ENCODE results near the gene SIN3B. TPM values are rescaled to one million over a fixed set of nuclear protein-coding genes. Genes with fewer than 3 reads are reported as not detected.

SIN3B gene
- total RNA-seq, 6 donors from 2014 or later: 38.2 to 385 (median 63.5) TPM

DNA sequence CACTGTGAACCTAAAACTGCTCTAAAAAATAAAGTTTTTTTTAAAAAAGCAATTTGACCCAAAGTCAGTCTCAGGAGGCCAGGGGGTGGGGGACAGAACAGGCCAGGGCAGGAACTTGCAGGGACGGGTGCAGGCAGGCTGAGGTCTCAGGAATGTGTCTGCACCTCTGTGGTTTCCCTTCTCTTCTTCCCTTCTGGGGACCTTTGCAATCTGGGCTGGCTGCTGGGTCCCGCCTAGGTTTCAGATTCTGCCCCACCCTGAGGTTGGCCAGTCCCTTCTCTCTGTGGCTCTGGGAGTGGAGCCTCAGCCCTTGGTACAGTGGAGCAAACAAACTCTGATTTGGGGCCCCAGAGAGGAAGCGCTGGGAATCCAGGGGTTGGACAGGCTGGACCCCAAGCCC is 54.3 kb downstream of the SIN3B start:
- H3K36me3 ChIP-seq: peaks cover 9 to 19% (median 15%) of the 10 kb centered on the region in 4 donors
- TF ChIP-seq POLR2A (IDR thresholded peaks at IDR 0.05): no peak
- TF ChIP-seq, protein P1, sequence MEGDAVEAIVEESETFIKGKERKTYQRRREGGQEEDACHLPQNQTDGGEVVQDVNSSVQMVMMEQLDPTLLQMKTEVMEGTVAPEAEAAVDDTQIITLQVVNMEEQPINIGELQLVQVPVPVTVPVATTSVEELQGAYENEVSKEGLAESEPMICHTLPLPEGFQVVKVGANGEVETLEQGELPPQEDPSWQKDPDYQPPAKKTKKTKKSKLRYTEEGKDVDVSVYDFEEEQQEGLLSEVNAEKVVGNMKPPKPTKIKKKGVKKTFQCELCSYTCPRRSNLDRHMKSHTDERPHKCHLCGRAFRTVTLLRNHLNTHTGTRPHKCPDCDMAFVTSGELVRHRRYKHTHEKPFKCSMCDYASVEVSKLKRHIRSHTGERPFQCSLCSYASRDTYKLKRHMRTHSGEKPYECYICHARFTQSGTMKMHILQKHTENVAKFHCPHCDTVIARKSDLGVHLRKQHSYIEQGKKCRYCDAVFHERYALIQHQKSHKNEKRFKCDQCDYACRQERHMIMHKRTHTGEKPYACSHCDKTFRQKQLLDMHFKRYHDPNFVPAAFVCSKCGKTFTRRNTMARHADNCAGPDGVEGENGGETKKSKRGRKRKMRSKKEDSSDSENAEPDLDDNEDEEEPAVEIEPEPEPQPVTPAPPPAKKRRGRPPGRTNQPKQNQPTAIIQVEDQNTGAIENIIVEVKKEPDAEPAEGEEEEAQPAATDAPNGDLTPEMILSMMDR (IDR thresholded peaks at IDR 0.05): no peak
- no peak for TF ChIP-seq EP300 (IDR thresholded peaks at IDR 0.05)
- no peak for TF ChIP-seq POLR2AphosphoS5 (IDR thresholded peaks at IDR 0.05)
- H3K4me1 ChIP-seq: peaks cover 21 to 45% (median 32%) of the 10 kb centered on the region in 4 donors
- H3K9me3 ChIP-seq: peaks cover 0 to 27% (median 16%) of the 10 kb centered on the region in 4 donors
- peak overlapping the region in 2 of 4 donors; percentile 17 to 49 for H3K27ac ChIP-seq
- H3K4me3 ChIP-seq: no peak overlapping the region
- DNase-seq (no peak), ATAC-seq (ENCODE audit: low FRiP score in 2 of 2) (no peak)
- no peaks in the 10 kb centered on the region for H3K27me3 ChIP-seq
- WGBS, 2 donors: 67 to 72% methylated on average over 3 of the region's 3 CpGs

DNA sequence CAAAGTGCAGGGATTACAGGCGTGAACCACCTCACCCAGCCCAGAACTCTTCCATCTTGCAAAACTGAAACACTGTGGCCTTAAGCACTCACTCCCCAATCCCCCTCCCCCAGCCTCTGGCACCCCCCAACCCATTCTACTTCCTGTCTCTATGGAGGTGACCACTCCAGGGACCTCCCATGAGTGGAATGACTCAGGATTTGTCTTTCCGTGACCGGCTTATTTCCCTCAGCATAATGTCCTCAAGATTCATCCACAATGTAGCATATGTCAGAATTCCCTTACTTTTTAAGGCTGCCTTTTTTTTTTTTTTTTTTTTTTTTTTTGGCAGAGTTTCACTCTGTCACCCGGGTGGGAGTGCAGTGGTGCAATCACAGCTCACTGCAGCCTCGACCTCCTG is 56.0 kb downstream of the SIN3B start:
- Histone ChIP-seq H3K36me3 (peaks cover 0 to 6% (median 0%) of the 10 kb centered on the region in 4 donors), H3K9me3 (peaks cover 0 to 27% (median 16%) of the 10 kb centered on the region in 4 donors), H3K4me1 (peaks cover 30 to 49% (median 36%) of the 10 kb centered on the region in 4 donors), H3K4me3 (no peak overlapping the region), H3K27ac (peak overlapping the region; percentile 86 to 94 (median 92)), H3K27me3 (no peaks in the 10 kb centered on the region)
- DNase-seq: no peak
- TF ChIP-seq EP300 (IDR thresholded peaks at IDR 0.05) (no peak), POLR2AphosphoS5 (IDR thresholded peaks at IDR 0.05) (no peak), POLR2A (IDR thresholded peaks at IDR 0.05) (no peak)
- TF ChIP-seq, protein P1 (IDR thresholded peaks at IDR 0.05): no peak
- WGBS, 2 donors: 45 to 59% methylated on average over 4 to 5 of the region's 5 CpGs
- ATAC-seq (ENCODE audit: low FRiP score in 2 of 2): no peak

DNA sequence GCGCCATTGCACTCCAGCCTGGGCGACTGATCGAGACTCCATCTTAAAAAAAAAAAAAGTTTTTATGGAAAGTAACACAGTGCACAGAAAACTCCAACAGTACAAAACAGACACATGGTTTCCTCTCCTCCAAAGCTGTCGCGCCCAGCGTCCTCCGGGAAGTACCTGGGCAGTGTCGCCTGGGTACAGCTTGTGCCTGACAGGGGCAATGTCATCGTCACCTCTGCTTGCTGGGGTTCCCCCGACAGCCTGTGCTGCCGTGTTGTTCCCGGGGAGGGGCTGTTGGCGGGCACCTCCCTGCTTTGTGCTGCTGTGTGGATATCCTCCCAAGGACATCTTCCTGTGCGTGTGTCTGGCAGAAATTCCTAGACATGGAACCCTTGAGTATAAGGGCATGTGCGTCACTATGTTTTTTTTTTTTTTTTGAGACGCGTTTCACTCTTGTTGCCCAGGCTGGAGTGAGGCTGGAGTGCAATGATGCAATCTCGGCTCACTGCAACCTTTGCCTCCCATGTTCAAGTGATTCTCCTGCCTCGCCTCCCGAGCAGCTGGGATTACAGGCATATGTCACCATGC is 57.2 kb downstream of the SIN3B start:
- 34 to 45% methylated on average over 20 of the region's 20 CpGs for WGBS, 2 donors

DNA sequence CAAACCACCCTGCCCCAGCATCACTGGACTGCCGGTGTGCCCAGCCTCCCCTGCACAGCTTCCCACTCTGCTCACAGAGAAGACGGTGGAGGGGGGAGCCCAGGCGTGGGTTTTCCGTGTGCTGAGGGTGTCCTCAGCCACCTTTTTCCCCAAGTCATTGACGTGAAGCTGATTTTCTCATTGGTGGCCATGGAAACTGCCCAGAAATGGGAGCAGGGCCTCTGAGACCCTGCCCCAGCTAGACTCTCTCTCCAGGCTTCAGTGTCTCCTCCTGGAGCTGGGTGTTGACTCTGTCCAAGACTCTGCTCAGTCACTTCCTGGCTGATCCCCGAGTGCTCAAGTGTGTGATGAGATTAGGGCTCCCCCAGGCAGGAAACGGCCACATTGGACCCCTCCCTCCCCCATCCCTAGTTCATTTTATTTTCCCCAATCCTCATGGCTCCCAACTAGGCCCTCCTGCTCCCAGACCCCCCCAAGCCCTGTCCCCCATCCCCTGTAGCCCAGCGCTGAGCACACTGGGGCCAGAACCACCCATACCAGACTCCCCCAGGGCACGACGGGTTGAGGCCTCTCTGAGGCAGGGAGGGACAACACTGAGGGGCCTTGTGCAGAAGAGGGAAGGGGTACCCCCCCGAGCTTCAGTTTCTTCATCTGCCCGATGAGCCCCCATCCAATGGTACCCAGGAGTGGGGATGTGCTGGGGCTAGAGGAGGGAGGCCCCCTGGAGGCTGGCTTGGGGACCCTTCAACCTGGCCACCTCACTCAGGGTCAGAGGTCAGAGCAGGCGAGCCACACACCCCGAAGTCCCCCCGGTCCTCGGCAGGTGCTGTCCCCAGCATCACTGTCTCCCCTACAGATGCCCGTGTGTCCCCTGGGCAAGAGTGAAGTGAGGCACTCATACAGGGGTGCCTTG is 58.4 kb downstream of the SIN3B start:
- Histone ChIP-seq H3K27ac (peak overlapping the region; percentile 86 to 94 (median 92)), H3K27me3 (no peaks in the 10 kb centered on the region), H3K9me3 (peaks cover 0 to 8% (median 3%) of the 10 kb centered on the region in 4 donors), H3K4me3 (no peak overlapping the region), H3K4me1 (peaks cover 31 to 57% (median 33%) of the 10 kb centered on the region in 4 donors), H3K36me3 (peaks cover 0 to 17% (median 0%) of the 10 kb centered on the region in 4 donors)
- TF ChIP-seq POLR2AphosphoS5 (IDR thresholded peaks at IDR 0.05): peak in 1 of 2 donors; percentile 32
- TF ChIP-seq EP300 (IDR thresholded peaks at IDR 0.05): peak in 1 of 4 donors; percentile 55
- TF ChIP-seq, protein P1 (IDR thresholded peaks at IDR 0.05): no peak
- TF ChIP-seq POLR2A (IDR thresholded peaks at IDR 0.05): no peak
- ATAC-seq (ENCODE audit: low FRiP score in 2 of 2) (no peak), DNase-seq (no peak)
- 47 to 58% methylated on average over 10 to 17 of the region's 17 CpGs for WGBS, 2 donors

More for the DNA sequence above, 57.2 kb downstream of the SIN3B start:
- peak; percentile 62 to 86 for ATAC-seq (ENCODE audit: low FRiP score in 2 of 2)
- Histone ChIP-seq H3K9me3 (peaks cover 0 to 19% (median 12%) of the 10 kb centered on the region in 4 donors), H3K4me1 (peaks cover 30 to 48% (median 32%) of the 10 kb centered on the region in 4 donors), H3K36me3 (peaks cover 0 to 12% (median 0%) of the 10 kb centered on the region in 4 donors), H3K4me3 (peak overlapping the region in 2 of 4 donors; percentile 3 to 17), H3K27me3 (no peaks in the 10 kb centered on the region), H3K27ac (peak overlapping the region; percentile 86 to 94 (median 92))
- TF ChIP-seq, protein P1 (IDR thresholded peaks at IDR 0.05): no peak
- TF ChIP-seq POLR2AphosphoS5 (IDR thresholded peaks at IDR 0.05): peak; percentile 98 to 99
- peak; percentile 98 to 100 (median 100) for TF ChIP-seq EP300 (IDR thresholded peaks at IDR 0.05)
- TF ChIP-seq POLR2A (IDR thresholded peaks at IDR 0.05): peak in 2 of 4 donors; percentile 21 to 28
- DNase-seq: peak; percentile 76 to 92
